HepG2 (cell line): ENCODE results near the gene C1R. TPM values are rescaled to one million over a fixed set of nuclear protein-coding genes. Genes with fewer than 3 reads are reported as not detected.

Experiments
- ATAC-seq: fragments of 200-7000 bp; cut with Tn5 transposase; 3 replicates; pipeline ENCODE4 v1.9.1; 2020; ENCODE audit warnings: mild to moderate bottlenecking, moderate library complexity
- BruUV-seq: library from RNA; stranded (reverse); fragments of 400-500 nt; replicated peaks from 2 replicates; lab custom pipeline; 2021; lab: Mats Ljungman, UMichigan
- CTCF ChIA-PET: fragments of 300-600 bp; formaldehyde crosslinking; extraction: SDS; loops from one replicate; lab custom pipeline; 2021; ENCODE audit warnings: low total read pairs, inconsistent platforms, low intra/inter-chr PET ratio; lab: Yijun Ruan, JAX
- POLR2A ChIA-PET: fragments of 350-600 bp; sonication (Branson Sonifier 250); formaldehyde crosslinking; loops from one replicate; lab custom pipeline; 2020; ENCODE audit warnings: antibody characterized with exemption, inconsistent platforms; lab: Yijun Ruan, JAX
- DNase-seq: peaks from one replicate; pipeline ENCODE4 v3.0.0-alpha.2; 2015; ENCODE audit warnings: low spot score
- FAIRE-seq: peaks from 3 replicates; lab custom pipeline; 2011; peaks lifted over from hg19 to GRCh38; lab: Jason Lieb, UNC
- H2AFZ ChIP-seq: one replicate; pipeline ENCODE4 v1.6.1; 2011; ENCODE audit warnings: low read length, inconsistent platforms
- H3K27ac ChIP-seq: fragments of 300-600 bp; 3 replicates; pipeline ENCODE4 v1.8.0; 2011; ENCODE audit warnings: mixed run types, mild to moderate bottlenecking, mixed read lengths, low read length, inconsistent platforms; ENCODE audit not compliant: insufficient read depth; ENCODE audit errors: extremely low read length
- H3K27me3 ChIP-seq, 2 experiments: fragments of 200-600 bp in 1 of 2; 2 replicates in 1 of 2; 3 replicates in 1 of 2; pipeline versions ENCODE4 v1.6.0 to v1.8.0; 2011; ENCODE audit warnings: low read length in 2 of 2, mild to moderate bottlenecking in 2 of 2, moderate library complexity in 2 of 2, inconsistent platforms in 1 of 2; ENCODE audit not compliant: insufficient read depth in 2 of 2, control insufficient read depth in 1 of 2
- H3K36me3 ChIP-seq, 2 experiments: fragments of 200-600 bp in 1 of 2; replicated peaks in 1 of 2; 2 replicates in 1 of 2; 3 replicates in 1 of 2; pipeline versions ENCODE4 v1.5.1 to v1.8.0; 2011; ENCODE audit warnings: low read length in 2 of 2, inconsistent platforms in 1 of 2; ENCODE audit not compliant: insufficient read depth in 2 of 2, control insufficient read depth in 1 of 2
- H3K4me1 ChIP-seq: 2 replicates; pipeline ENCODE4 v1.5.1; 2012; ENCODE audit warnings: low read length, inconsistent platforms; ENCODE audit not compliant: insufficient read depth
- H3K4me2 ChIP-seq: 2 replicates; pipeline ENCODE4 v1.6.0; 2011; ENCODE audit warnings: low read depth, low read length, inconsistent platforms
- H3K4me3 ChIP-seq, 3 experiments: fragments of 200-600 bp in 1 of 3; sonication (generic), shearing (Covaris generic) in 1 of 3; replicated peaks in 1 of 3; 2 replicates each; pipeline ENCODE4 v1.5.1; 2011 to 2016; ENCODE audit warnings: low read length in 3 of 3, inconsistent platforms in 2 of 3, low read depth in 2 of 3, mild to moderate bottlenecking in 2 of 3, control low read depth in 1 of 3, mixed read lengths in 1 of 3; ENCODE audit not compliant: insufficient read depth in 1 of 3
- H3K79me2 ChIP-seq: one replicate; pipeline ENCODE4 v1.6.1; 2011; ENCODE audit warnings: low read length, inconsistent platforms; ENCODE audit not compliant: insufficient read depth
- H3K9ac ChIP-seq: 2 replicates; pipeline ENCODE4 v1.6.0; 2011; ENCODE audit warnings: mild to moderate bottlenecking, low read depth, low read length, inconsistent platforms; ENCODE audit not compliant: insufficient read depth
- H3K9me3 ChIP-seq: 2 replicates; pipeline ENCODE4 v1.5.1; 2012; ENCODE audit warnings: mild to moderate bottlenecking, low read length
- H4K20me1 ChIP-seq: 2 replicates; pipeline ENCODE4 v1.6.0; 2011; ENCODE audit warnings: inconsistent platforms, mild to moderate bottlenecking, low read length, moderate library complexity; ENCODE audit not compliant: insufficient read depth
- EP300 ChIP-seq, 3 experiments: sonication (generic) in 1 of 3; formaldehyde crosslinking in 1 of 3; IDR thresholded peaks; 2 replicates each; pipeline versions ENCODE4 v1.5.1 to v1.6.1; 2011 to 2020; ENCODE audit warnings: low read depth in 2 of 3, low read length in 2 of 3, borderline replicate concordance in 1 of 3, improper control_type of control experiment in 1 of 3, mild to moderate bottlenecking in 1 of 3, missing genetic modification reagents in 1 of 3, moderate library complexity in 1 of 3
- HNF4G ChIP-seq, 2 experiments: sonication (generic) in 1 of 2; formaldehyde crosslinking in 1 of 2; IDR thresholded peaks; 2 replicates each; pipeline versions ENCODE4 v1.4.0 to v1.6.1; 2011 to 2020; ENCODE audit warnings: borderline replicate concordance in 2 of 2, low read depth in 2 of 2, mild to moderate bottlenecking in 2 of 2, low read length in 1 of 2, missing genetic modification reagents in 1 of 2, moderate library complexity in 1 of 2
- NCOA2 ChIP-seq: sonication (generic); formaldehyde crosslinking; IDR thresholded peaks from 2 replicates; pipeline ENCODE4 v1.8.0; 2022; ENCODE audit warnings: inconsistent platforms
- NR2F6 ChIP-seq, 2 experiments: IDR thresholded peaks; 2 replicates each; pipeline ENCODE4 v1.6.1; 2016; ENCODE audit warnings: antibody characterized with exemption in 1 of 2, mild to moderate bottlenecking in 1 of 2
- PPARG ChIP-seq: conservative IDR thresholded peaks from 2 replicates; pipeline ENCODE4 v1.6.1; 2016; ENCODE audit warnings: missing biosample characterization, missing genetic modification reagents
- RARA ChIP-seq: IDR thresholded peaks from 2 replicates; pipeline ENCODE4 v1.6.1; 2016; ENCODE audit warnings: missing genetic modification reagents, missing compliant biosample characterization
- TEAD2 ChIP-seq: sonication (generic); formaldehyde crosslinking; IDR thresholded peaks from 2 replicates; pipeline ENCODE4 v1.9.0; 2021; ENCODE audit warnings: missing genetic modification reagents
- YEATS2 ChIP-seq: sonication (generic); formaldehyde crosslinking; IDR thresholded peaks from 2 replicates; pipeline ENCODE4 v1.4.0; 2020; ENCODE audit warnings: missing genetic modification reagents, borderline replicate concordance
- WGBS: methylation state at CpG from one replicate; pipeline ENCODE4 v1.1.6; 2017; ENCODE audit warnings: low lambda C conversion rate; 5-methylcytosine and 5-hydroxymethylcytosine counted together
- in situ Hi-C: cut with HindIII; loops from 2 replicates; pipeline ENCODE4 v1.10.0; 2017; ENCODE audit warnings: low pct_unique_long_range_greater_than_20kb; ENCODE audit not compliant: extremely low pct_ligation_motif_present
- intact Hi-C: fragments of 100-400 bp; cut with micrococcal nuclease; formaldehyde crosslinking; loops from one replicate; pipeline ENCODE4 v1.10.0; 2022; ENCODE audit not compliant: unreplicated experiment
- polyA plus RNA-seq, 8 experiments: library from polyadenylated mRNA; depleted of rRNA in 3 of 8; stranded (reverse) in 7 of 8; unstranded in 1 of 8; fragments of >200 nt; fragmentation: Illumina TruSeq in 4 of 8; extraction: Trizol in 4 of 8; gene quantifications; 2 replicates each; pipeline versions ENCODE4 v1.2.1 to v1.2.3, GENCODE V29; 2011 to 2016; ENCODE audit warnings: low read depth in 4 of 8, missing spikeins in 1 of 8, mixed read lengths in 1 of 8; ENCODE audit not compliant: insufficient read depth in 1 of 8
- total RNA-seq, 5 experiments: library from RNA; depleted of rRNA; stranded (reverse); fragments of >200 nt; fragmentation: Illumina TruSeq; extraction: Trizol; gene quantifications; 2 replicates each; pipeline ENCODE4 v1.2.3, GENCODE V29; 2016; ENCODE audit warnings: low read depth in 1 of 5
- TF ChIP-seq, protein P1 (sequence below): sonication (generic); formaldehyde crosslinking; conservative IDR thresholded peaks from 2 replicates; pipeline ENCODE4 v1.4.0; 2020; ENCODE audit warnings: mild to moderate bottlenecking, missing genetic modification reagents, moderate library complexity
- TF ChIP-seq, protein P2 (sequence below): sonication (generic); formaldehyde crosslinking; IDR thresholded peaks from 2 replicates; pipeline ENCODE4 v1.5.1; 2020; ENCODE audit warnings: mild to moderate bottlenecking, missing genetic modification reagents, moderate library complexity

The C1R gene
- total and polyA plus RNA-seq, 2 of the 13 experiments (the other 11 are each of a cell fraction or from before 2014, with no cell fraction given): 3.5 to 6.5 TPM

DNA sequence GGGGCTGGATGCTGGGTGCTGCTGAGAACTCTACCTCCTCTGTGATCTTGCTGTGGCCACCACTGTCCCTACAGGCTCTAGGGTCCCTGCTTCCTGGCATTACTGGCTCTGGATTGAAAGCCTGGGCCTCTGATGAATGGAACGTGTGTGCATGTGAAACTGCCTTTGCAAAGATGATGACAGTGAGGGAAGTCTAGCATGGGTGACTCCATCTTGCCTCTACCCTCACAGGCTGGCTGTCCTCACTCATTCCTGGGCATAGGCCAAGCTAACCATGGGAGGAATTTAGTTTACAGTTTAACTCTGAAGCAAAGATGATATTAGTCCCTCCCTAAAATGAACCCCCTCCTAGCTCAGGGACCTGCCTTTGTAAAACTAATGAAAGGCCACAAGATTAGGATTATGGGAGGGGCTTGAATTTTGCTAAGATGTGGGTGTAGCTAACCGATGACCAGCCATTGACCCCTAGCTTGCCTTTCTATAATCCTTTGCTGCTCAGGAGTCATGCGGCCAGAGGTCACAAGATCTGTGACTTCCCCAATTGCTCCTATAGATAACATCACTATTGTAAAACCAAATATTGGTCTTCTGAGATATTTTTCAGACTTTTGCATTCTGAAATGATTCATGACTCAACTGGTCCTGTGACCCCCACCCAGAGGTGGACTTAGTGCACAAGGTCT is 33.9 kb downstream of the C1R start:
- no peak overlapping the region for H3K27ac ChIP-seq
- BruUV-seq: no TSS peak
- DNase-seq: peak; percentile 53
- intact Hi-C loops: no loop called here
- no peaks in the 10 kb centered on the region for H3K36me3 ChIP-seq
- H3K27me3 ChIP-seq: no peaks in the 10 kb centered on the region
- CTCF ChIA-PET: no interaction called here
- H3K4me3 ChIP-seq: no peak overlapping the region
- H3K4me2 ChIP-seq: no peak overlapping the region
- peak in 1 of 2 experiments; percentile 29; a peak in 1 of 4 replicates for TF ChIP-seq EP300 (IDR thresholded peaks at IDR 0.05; ENCODE audit: low read depth in 2 of 2, low read length in 2 of 2)
- TF ChIP-seq EP300 (CRISPR knock-in tag; IDR thresholded peaks at IDR 0.05; ENCODE audit: borderline replicate concordance): no peak
- TF ChIP-seq PPARG (CRISPR knock-in tag): 0 out of 2 replicates have a peak, but pooled peaks have one; percentile 39
- no peak for TF ChIP-seq TEAD2 (CRISPR knock-in tag)
- TF ChIP-seq, protein P1, sequence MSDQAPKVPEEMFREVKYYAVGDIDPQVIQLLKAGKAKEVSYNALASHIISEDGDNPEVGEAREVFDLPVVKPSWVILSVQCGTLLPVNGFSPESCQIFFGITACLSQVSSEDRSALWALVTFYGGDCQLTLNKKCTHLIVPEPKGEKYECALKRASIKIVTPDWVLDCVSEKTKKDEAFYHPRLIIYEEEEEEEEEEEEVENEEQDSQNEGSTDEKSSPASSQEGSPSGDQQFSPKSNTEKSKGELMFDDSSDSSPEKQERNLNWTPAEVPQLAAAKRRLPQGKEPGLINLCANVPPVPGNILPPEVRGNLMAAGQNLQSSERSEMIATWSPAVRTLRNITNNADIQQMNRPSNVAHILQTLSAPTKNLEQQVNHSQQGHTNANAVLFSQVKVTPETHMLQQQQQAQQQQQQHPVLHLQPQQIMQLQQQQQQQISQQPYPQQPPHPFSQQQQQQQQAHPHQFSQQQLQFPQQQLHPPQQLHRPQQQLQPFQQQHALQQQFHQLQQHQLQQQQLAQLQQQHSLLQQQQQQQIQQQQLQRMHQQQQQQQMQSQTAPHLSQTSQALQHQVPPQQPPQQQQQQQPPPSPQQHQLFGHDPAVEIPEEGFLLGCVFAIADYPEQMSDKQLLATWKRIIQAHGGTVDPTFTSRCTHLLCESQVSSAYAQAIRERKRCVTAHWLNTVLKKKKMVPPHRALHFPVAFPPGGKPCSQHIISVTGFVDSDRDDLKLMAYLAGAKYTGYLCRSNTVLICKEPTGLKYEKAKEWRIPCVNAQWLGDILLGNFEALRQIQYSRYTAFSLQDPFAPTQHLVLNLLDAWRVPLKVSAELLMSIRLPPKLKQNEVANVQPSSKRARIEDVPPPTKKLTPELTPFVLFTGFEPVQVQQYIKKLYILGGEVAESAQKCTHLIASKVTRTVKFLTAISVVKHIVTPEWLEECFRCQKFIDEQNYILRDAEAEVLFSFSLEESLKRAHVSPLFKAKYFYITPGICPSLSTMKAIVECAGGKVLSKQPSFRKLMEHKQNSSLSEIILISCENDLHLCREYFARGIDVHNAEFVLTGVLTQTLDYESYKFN (CRISPR knock-in tag): 0 out of 2 replicates have a peak, but pooled peaks have one; percentile 18
- TF ChIP-seq RARA (CRISPR knock-in tag): peak; percentile 66
- no peak for TF ChIP-seq NCOA2 (CRISPR knock-in tag)
- TF ChIP-seq HNF4G (IDR thresholded peaks at IDR 0.05; ENCODE audit: borderline replicate concordance, low read depth, low read length): peak; percentile 7; the same call in 1 of the 2 replicates
- no peak for TF ChIP-seq HNF4G (CRISPR knock-in tag; IDR thresholded peaks at IDR 0.05; ENCODE audit: borderline replicate concordance, low read depth)
- TF ChIP-seq, protein P2, sequence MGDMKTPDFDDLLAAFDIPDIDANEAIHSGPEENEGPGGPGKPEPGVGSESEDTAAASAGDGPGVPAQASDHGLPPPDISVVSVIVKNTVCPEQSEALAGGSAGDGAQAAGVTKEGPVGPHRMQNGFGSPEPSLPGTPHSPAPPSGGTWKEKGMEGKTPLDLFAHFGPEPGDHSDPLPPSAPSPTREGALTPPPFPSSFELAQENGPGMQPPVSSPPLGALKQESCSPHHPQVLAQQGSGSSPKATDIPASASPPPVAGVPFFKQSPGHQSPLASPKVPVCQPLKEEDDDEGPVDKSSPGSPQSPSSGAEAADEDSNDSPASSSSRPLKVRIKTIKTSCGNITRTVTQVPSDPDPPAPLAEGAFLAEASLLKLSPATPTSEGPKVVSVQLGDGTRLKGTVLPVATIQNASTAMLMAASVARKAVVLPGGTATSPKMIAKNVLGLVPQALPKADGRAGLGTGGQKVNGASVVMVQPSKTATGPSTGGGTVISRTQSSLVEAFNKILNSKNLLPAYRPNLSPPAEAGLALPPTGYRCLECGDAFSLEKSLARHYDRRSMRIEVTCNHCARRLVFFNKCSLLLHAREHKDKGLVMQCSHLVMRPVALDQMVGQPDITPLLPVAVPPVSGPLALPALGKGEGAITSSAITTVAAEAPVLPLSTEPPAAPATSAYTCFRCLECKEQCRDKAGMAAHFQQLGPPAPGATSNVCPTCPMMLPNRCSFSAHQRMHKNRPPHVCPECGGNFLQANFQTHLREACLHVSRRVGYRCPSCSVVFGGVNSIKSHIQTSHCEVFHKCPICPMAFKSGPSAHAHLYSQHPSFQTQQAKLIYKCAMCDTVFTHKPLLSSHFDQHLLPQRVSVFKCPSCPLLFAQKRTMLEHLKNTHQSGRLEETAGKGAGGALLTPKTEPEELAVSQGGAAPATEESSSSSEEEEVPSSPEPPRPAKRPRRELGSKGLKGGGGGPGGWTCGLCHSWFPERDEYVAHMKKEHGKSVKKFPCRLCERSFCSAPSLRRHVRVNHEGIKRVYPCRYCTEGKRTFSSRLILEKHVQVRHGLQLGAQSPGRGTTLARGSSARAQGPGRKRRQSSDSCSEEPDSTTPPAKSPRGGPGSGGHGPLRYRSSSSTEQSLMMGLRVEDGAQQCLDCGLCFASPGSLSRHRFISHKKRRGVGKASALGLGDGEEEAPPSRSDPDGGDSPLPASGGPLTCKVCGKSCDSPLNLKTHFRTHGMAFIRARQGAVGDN (CRISPR knock-in tag): peak; percentile 22; the same call in 1 of the 2 replicates
- TF ChIP-seq NR2F6 (IDR thresholded peaks at IDR 0.05): peak; percentile 45; the same call in 1 of the 2 replicates
- TF ChIP-seq NR2F6 (CRISPR knock-in tag; IDR thresholded peaks at IDR 0.05): no peak
- TF ChIP-seq YEATS2 (CRISPR knock-in tag): no peak
- TF ChIP-seq, all 625 proteins: peak for 7
- Histone ChIP-seq H3K9ac (no peak overlapping the region), H2AFZ (no peak overlapping the region), H4K20me1 (no peaks in the 10 kb centered on the region), H3K9me3 (no peaks in the 10 kb centered on the region), H3K79me2 (no peaks in the 10 kb centered on the region), H3K4me1 (peaks cover 64% of the 10 kb centered on the region)
- in situ Hi-C loops: loop anchor here (5.0 kb wide), 1 partner anchor 34 kb away; the partner anchor contains the start of gene C1R
- 6% methylated on average over 3 of the region's 3 CpGs for WGBS
- FAIRE-seq: peak; percentile 63
- ATAC-seq: no peak; the same call in 2 of the 3 replicates
- POLR2A ChIA-PET: interaction anchor here (0.9 to 2.0 kb wide), 4 partner anchors 9 to 114 kb away, joined by 3 to 14 read pairs (median 7); partner anchors contain the start of genes C12orf57, C1RL and RNU7-1
